MCF 10A (cell line): ENCODE measurements around the gene KIAA1328. TPM values are rescaled to one million over a fixed set of nuclear protein-coding genes. Genes with fewer than 3 reads are reported as not detected.

Experiments used
- BruUV-seq: library from RNA; stranded (reverse); fragments of 400-500 nt; replicated peaks from 2 replicates; lab custom pipeline; 2021; lab: Mats Ljungman, UMichigan
- CTCF ChIA-PET: fragments of 300-600 bp; sonication (Branson Sonifier 250); formaldehyde crosslinking; extraction: SDS; loops from one replicate; lab custom pipeline; 2021; ENCODE audit warnings: antibody characterized with exemption, inconsistent platforms; lab: Yijun Ruan, JAX
- POLR2A ChIA-PET: fragments of 300-600, 350-650 bp; sonication (Branson Sonifier 250); formaldehyde crosslinking; extraction: SDS; loops from one replicate; lab custom pipeline; 2020; ENCODE audit warnings: antibody characterized with exemption, inconsistent platforms; lab: Yijun Ruan, JAX
- DNase-seq: peaks from one replicate; pipeline ENCODE4 v3.0.0-alpha.2; 2018; ENCODE audit not compliant: unreplicated experiment
- H3K27ac Mint-ChIP-seq: one replicate; pipeline ENCODE4 v1.8.0; 2022; ENCODE audit warnings: mild to moderate bottlenecking, low read depth, mixed read lengths; ENCODE audit not compliant: unreplicated experiment
- H3K27me3 Mint-ChIP-seq: one replicate; pipeline ENCODE4 v1.8.0; 2022; ENCODE audit warnings: mixed read lengths; ENCODE audit not compliant: insufficient read depth, unreplicated experiment
- H3K36me3 Mint-ChIP-seq: one replicate; pipeline ENCODE4 v1.8.0; 2022; ENCODE audit warnings: mild to moderate bottlenecking, moderate library complexity, mixed read lengths; ENCODE audit not compliant: insufficient read depth, unreplicated experiment
- H3K4me1 Mint-ChIP-seq: one replicate; pipeline ENCODE4 v1.8.0; 2022; ENCODE audit warnings: mixed read lengths; ENCODE audit not compliant: insufficient read depth, unreplicated experiment
- H3K4me3 Mint-ChIP-seq: one replicate; pipeline ENCODE4 v1.8.0; 2022; ENCODE audit warnings: mild to moderate bottlenecking, moderate library complexity, mixed read lengths; ENCODE audit not compliant: unreplicated experiment
- H3K9me3 Mint-ChIP-seq: one replicate; pipeline ENCODE4 v1.8.0; 2022; ENCODE audit warnings: mixed read lengths; ENCODE audit not compliant: unreplicated experiment
- intact Hi-C: fragments of 100-400 bp; cut with micrococcal nuclease; formaldehyde crosslinking; loops from 2 replicates; pipeline ENCODE4 v1.14.1; 2022
- total RNA-seq: library from RNA; stranded (reverse); gene quantifications from 2 replicates; pipeline ENCODE4 v1.2.3, GENCODE V29; 2022
- TF ChIP-seq, protein P1 (sequence below): fragments of 200-600 bp; IDR thresholded peaks from one replicate; pipeline ENCODE4 v1.8.0; 2022; ENCODE audit warnings: antibody characterized with exemption, mild to moderate bottlenecking; ENCODE audit not compliant: unreplicated experiment

KIAA1328 gene
- total RNA-seq, 1 experiment from 2014 or later, result 4.1 TPM

DNA sequence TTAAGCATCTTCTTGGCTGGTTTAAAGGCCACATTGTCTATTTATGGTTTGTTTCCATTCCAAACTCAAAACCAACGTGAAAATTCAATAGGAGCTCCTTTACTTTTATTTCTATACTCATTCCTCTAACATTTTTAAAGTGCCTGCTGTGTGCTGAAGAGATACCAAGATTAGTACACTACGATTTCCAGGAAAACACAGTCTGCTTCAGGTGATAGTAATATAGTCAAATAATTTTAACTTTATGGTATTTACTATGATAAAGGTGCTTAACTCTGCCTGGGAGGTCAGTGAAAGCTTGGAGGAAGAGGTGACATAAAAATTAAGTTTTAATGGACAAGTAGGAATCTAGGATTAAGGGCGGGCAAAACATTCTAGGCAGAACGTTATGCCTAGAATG is 121.4 kb downstream of the KIAA1328 start:
- Mint-ChIP-seq H3K4me1 (no peaks in the 10 kb centered on the region), H3K4me3 (no peak overlapping the region), H3K9me3 (no peaks in the 10 kb centered on the region), H3K27me3 (no peaks in the 10 kb centered on the region), H3K27ac (no peak overlapping the region), H3K36me3 (no peaks in the 10 kb centered on the region)
- POLR2A ChIA-PET, result no interaction called here
- intact Hi-C loops, result no loop called here
- CTCF ChIA-PET, result interaction anchor here (0.6 to 1.3 kb wide), 2 partner anchors 8 to 29 kb away, joined by 3 to 4 read pairs; no protein-coding TSS in a partner anchor
- TF ChIP-seq, protein P1, sequence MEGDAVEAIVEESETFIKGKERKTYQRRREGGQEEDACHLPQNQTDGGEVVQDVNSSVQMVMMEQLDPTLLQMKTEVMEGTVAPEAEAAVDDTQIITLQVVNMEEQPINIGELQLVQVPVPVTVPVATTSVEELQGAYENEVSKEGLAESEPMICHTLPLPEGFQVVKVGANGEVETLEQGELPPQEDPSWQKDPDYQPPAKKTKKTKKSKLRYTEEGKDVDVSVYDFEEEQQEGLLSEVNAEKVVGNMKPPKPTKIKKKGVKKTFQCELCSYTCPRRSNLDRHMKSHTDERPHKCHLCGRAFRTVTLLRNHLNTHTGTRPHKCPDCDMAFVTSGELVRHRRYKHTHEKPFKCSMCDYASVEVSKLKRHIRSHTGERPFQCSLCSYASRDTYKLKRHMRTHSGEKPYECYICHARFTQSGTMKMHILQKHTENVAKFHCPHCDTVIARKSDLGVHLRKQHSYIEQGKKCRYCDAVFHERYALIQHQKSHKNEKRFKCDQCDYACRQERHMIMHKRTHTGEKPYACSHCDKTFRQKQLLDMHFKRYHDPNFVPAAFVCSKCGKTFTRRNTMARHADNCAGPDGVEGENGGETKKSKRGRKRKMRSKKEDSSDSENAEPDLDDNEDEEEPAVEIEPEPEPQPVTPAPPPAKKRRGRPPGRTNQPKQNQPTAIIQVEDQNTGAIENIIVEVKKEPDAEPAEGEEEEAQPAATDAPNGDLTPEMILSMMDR, result no peak
- no TSS peak for BruUV-seq
- no peak for DNase-seq

DNA sequence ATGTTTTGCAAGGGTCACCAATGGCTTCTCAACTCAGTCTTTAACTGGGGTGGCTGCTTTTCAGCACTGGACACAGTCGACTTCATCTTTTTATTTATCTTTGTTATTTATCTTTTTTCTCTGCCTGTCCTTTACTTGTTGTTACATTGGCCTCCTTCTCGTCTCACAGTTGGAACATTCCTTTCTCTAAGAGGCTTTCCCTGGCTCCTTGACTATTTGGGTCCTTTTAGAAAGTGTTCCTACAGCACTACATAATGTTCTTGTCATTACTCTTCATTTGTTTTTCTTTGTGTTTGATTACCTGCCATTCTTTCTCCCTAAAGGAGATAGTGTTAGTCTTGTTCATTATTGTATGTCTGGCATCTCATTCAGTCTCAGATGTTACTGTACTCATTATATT is 122.0 kb downstream of the KIAA1328 start:
- Mint-ChIP-seq H3K27ac (no peak overlapping the region), H3K4me3 (no peak overlapping the region), H3K27me3 (no peaks in the 10 kb centered on the region), H3K4me1 (no peaks in the 10 kb centered on the region), H3K36me3 (no peaks in the 10 kb centered on the region), H3K9me3 (no peaks in the 10 kb centered on the region)
- intact Hi-C loops, result no loop called here
- no TSS peak for BruUV-seq
- TF ChIP-seq, protein P1, result no peak
- no peak for DNase-seq
- ChIA-PET POLR2A (no interaction called here), CTCF (interaction anchor here (1.3 kb wide), 1 partner anchor 9 kb away, joined by 4 read pairs; no protein-coding TSS in a partner anchor)

DNA sequence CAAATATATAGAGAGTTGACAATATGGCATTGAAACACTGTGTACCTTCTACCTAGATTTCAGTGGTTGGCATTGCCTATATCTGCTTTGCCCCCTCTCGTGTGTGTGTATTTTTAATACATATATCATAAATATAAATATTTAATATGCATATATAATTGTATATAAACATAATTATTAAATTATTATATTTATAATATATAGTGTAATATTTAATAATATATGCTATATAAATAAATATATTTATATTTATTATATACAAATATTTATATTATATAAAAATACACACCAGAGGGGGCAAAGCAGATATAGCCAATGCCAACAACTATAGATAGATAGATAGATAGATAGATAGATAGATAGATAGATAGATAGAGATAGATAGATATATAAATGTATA is 124.1 kb downstream of the KIAA1328 start:
- no peak overlapping the region for H3K4me3 Mint-ChIP-seq
- POLR2A ChIA-PET, result no interaction called here
- no peak for DNase-seq
- no TSS peak for BruUV-seq
- CTCF ChIA-PET, result no interaction called here
- intact Hi-C loops, result no loop called here
- no peaks in the 10 kb centered on the region for H3K27me3 Mint-ChIP-seq
- no peaks in the 10 kb centered on the region for H3K4me1 Mint-ChIP-seq
- TF ChIP-seq, protein P1, result no peak
- H3K36me3 Mint-ChIP-seq, result no peaks in the 10 kb centered on the region
- no peaks in the 10 kb centered on the region for H3K9me3 Mint-ChIP-seq
- H3K27ac Mint-ChIP-seq, result no peak overlapping the region

DNA sequence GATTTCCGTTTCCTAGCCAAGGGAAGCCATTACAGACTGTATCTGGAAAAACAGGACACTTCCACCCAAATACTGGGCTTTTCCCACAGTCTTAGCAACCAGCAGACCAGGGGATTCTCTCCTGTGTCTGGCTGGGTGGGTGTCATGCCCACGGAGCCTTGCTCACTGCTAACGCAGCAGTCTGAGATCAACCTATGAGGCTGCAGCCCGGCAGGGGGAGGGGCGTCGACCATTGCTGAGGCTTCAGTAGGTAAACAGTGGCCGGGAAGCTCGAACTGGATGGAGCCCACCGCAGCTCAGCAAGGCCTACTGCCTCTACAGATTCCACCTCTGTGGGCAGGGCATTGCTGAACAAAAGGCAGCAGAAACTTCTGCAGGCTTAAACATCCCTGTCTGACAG is 131.1 kb downstream of the KIAA1328 start:
- Mint-ChIP-seq H3K36me3 (no peaks in the 10 kb centered on the region), H3K27me3 (no peaks in the 10 kb centered on the region), H3K9me3 (no peaks in the 10 kb centered on the region), H3K27ac (no peak overlapping the region), H3K4me1 (no peaks in the 10 kb centered on the region), H3K4me3 (no peak overlapping the region)
- TF ChIP-seq, protein P1, result no peak
- POLR2A ChIA-PET, result no interaction called here
- no TSS peak for BruUV-seq
- intact Hi-C loops, result no loop called here
- CTCF ChIA-PET, result no interaction called here
- DNase-seq, result no peak
